ENCODE data around the gene FAF1. TPM values are rescaled to one million over a fixed set of nuclear protein-coding genes. Genes with fewer than 3 reads are reported as not detected.

Gene FAF1
- total RNA-seq, 1 donor from 2014 or later = 52.0 TPM

- Mint-ChIP-seq H3K36me3 (ENCODE audit: unreplicated experiment) (peaks cover 3% of the 10 kb centered on the region), H3K4me3 (ENCODE audit: unreplicated experiment) (no peak overlapping the region), H3K9me3 (ENCODE audit: unreplicated experiment) (no peaks in the 10 kb centered on the region), H3K27me3 (ENCODE audit: unreplicated experiment) (no peaks in the 10 kb centered on the region), H3K27ac (ENCODE audit: unreplicated experiment) (peak overlapping the region; percentile 58), H3K4me1 (ENCODE audit: unreplicated experiment) (peaks cover 2% of the 10 kb centered on the region)
- TF ChIP-seq CTCF (IDR thresholded peaks at IDR 0.05) = no peak
- no peak for DNase-seq (ENCODE audit: extremely low spot score, unreplicated experiment)
Observed at GRCh38 chr1:50841791-50842387, 118.2 kb downstream of the FAF1 start.

GRCh38 chr1:50836117-50836516 lies 124.0 kb downstream of the FAF1 start:
- no peak for DNase-seq (ENCODE audit: extremely low spot score, unreplicated experiment)
- Mint-ChIP-seq H3K36me3 (ENCODE audit: unreplicated experiment) (peaks cover 2% of the 10 kb centered on the region), H3K9me3 (ENCODE audit: unreplicated experiment) (peaks cover 6% of the 10 kb centered on the region), H3K4me3 (ENCODE audit: unreplicated experiment) (no peak overlapping the region), H3K27me3 (ENCODE audit: unreplicated experiment) (no peaks in the 10 kb centered on the region), H3K4me1 (ENCODE audit: unreplicated experiment) (peaks cover 3% of the 10 kb centered on the region), H3K27ac (ENCODE audit: unreplicated experiment) (no peak overlapping the region)
- TF ChIP-seq CTCF (IDR thresholded peaks at IDR 0.05) = no peak

- Mint-ChIP-seq H3K36me3 (ENCODE audit: unreplicated experiment) (peaks cover 2% of the 10 kb centered on the region), H3K9me3 (ENCODE audit: unreplicated experiment) (peaks cover 6% of the 10 kb centered on the region), H3K4me3 (ENCODE audit: unreplicated experiment) (no peak overlapping the region), H3K4me1 (ENCODE audit: unreplicated experiment) (peaks cover 28% of the 10 kb centered on the region), H3K27ac (ENCODE audit: unreplicated experiment) (no peak overlapping the region), H3K27me3 (ENCODE audit: unreplicated experiment) (no peaks in the 10 kb centered on the region)
- DNase-seq (ENCODE audit: extremely low spot score, unreplicated experiment) = no peak
- no peak for TF ChIP-seq CTCF (IDR thresholded peaks at IDR 0.05)
Observed at GRCh38 chr1:50833216-50833615, 126.9 kb downstream of the FAF1 start.

GRCh38 chr1:50832167-50832566 lies 127.9 kb downstream of the FAF1 start:
- Mint-ChIP-seq H3K27me3 (ENCODE audit: unreplicated experiment) (no peaks in the 10 kb centered on the region), H3K9me3 (ENCODE audit: unreplicated experiment) (peaks cover 6% of the 10 kb centered on the region), H3K36me3 (ENCODE audit: unreplicated experiment) (peaks cover under 1% of the 10 kb centered on the region), H3K27ac (ENCODE audit: unreplicated experiment) (no peak overlapping the region), H3K4me3 (ENCODE audit: unreplicated experiment) (no peak overlapping the region), H3K4me1 (ENCODE audit: unreplicated experiment) (peaks cover 28% of the 10 kb centered on the region)
- no peak for DNase-seq (ENCODE audit: extremely low spot score, unreplicated experiment)
- no peak for TF ChIP-seq CTCF (IDR thresholded peaks at IDR 0.05)

GRCh38 chr1:50831300-50832061 lies 128.6 kb downstream of the FAF1 start:
- TF ChIP-seq CTCF (IDR thresholded peaks at IDR 0.05) = no peak
- no peak for DNase-seq (ENCODE audit: extremely low spot score, unreplicated experiment)
- Mint-ChIP-seq H3K4me1 (ENCODE audit: unreplicated experiment) (peaks cover 28% of the 10 kb centered on the region), H3K27ac (ENCODE audit: unreplicated experiment) (no peak overlapping the region), H3K9me3 (ENCODE audit: unreplicated experiment) (peaks cover 6% of the 10 kb centered on the region), H3K36me3 (ENCODE audit: unreplicated experiment) (no peaks in the 10 kb centered on the region), H3K27me3 (ENCODE audit: unreplicated experiment) (no peaks in the 10 kb centered on the region), H3K4me3 (ENCODE audit: unreplicated experiment) (no peak overlapping the region)
